ENCODE measurements around the gene OR4K15. TPM values are rescaled to one million over a fixed set of nuclear protein-coding genes. Genes with fewer than 3 reads are reported as not detected.
"Not testable (repeated sequence)": the region's sequence is repeated elsewhere in the genome, so short reads cannot be mapped to it uniquely, and the experiment has no call there.

Gene OR4K15
- total and polyA plus RNA-seq, 2 donors from 2014 or later = not detected

DNA sequence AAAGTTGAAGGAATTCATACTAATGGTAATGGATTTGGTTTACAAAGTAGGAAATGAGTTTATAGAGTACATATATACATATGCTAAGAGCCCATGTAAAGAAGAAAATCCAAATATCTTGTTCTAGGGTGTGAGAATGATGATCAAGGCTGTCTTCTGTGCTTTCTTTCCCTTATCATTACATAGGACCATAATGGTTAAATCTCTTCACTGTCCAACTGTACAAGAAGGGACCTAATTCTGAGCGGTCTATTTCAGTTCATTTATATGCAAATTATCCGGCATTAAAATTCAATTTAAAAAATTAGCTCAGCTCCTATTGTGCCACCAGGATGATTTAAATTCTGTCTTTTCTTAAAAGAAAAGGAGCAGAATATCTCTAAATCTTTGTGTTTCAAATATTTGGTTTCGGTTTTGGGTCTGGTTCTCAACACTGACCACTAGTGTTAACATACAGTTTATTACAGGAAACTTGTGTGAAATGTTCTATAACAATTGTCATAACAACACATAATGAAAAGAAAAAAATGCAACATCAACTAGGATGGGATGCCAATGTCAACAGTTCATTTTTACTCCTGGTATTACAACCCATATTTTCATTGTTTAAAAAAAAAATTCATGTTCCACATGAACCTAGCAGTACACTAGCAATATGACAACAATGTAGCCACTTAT lies 27.8 kb upstream of the OR4K15 start:
- Histone ChIP-seq H3K9me3 (ENCODE audit: control insufficient read depth in 2 of 3, insufficient read depth in 1 of 3, low read length in 3 of 3) (peaks cover 0 to 2% (median 0%) of the 10 kb centered on the region in 3 donors), H3K4me3 (ENCODE audit: low read length in 3 of 3) (no peak overlapping the region), H3K27me3 (ENCODE audit: control insufficient read depth, insufficient read depth, low read length) (no peaks in the 10 kb centered on the region), H3K27ac (ENCODE audit: low read depth in 2 of 2, low read length in 2 of 2) (no peak overlapping the region), H3K36me3 (ENCODE audit: control insufficient read depth in 2 of 3, insufficient read depth in 3 of 3, low read length in 3 of 3) (no peaks in the 10 kb centered on the region), H3K4me1 (ENCODE audit: control insufficient read depth in 2 of 3, insufficient read depth in 2 of 3, low read depth in 1 of 3, low read length in 3 of 3) (no peaks in the 10 kb centered on the region), H3K9ac (ENCODE audit: low read length in 3 of 3) (no peak overlapping the region)
- intact Hi-C loops (cut with DNase I) = no loop called here
- FAIRE-seq (peak; percentile 41), DNase-seq (no peak)
- TF ChIP-seq, protein P1, sequence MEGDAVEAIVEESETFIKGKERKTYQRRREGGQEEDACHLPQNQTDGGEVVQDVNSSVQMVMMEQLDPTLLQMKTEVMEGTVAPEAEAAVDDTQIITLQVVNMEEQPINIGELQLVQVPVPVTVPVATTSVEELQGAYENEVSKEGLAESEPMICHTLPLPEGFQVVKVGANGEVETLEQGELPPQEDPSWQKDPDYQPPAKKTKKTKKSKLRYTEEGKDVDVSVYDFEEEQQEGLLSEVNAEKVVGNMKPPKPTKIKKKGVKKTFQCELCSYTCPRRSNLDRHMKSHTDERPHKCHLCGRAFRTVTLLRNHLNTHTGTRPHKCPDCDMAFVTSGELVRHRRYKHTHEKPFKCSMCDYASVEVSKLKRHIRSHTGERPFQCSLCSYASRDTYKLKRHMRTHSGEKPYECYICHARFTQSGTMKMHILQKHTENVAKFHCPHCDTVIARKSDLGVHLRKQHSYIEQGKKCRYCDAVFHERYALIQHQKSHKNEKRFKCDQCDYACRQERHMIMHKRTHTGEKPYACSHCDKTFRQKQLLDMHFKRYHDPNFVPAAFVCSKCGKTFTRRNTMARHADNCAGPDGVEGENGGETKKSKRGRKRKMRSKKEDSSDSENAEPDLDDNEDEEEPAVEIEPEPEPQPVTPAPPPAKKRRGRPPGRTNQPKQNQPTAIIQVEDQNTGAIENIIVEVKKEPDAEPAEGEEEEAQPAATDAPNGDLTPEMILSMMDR (IDR thresholded peaks at IDR 0.05; ENCODE audit: borderline replicate concordance, extremely low read depth, insufficient read depth) = no peak

DNA sequence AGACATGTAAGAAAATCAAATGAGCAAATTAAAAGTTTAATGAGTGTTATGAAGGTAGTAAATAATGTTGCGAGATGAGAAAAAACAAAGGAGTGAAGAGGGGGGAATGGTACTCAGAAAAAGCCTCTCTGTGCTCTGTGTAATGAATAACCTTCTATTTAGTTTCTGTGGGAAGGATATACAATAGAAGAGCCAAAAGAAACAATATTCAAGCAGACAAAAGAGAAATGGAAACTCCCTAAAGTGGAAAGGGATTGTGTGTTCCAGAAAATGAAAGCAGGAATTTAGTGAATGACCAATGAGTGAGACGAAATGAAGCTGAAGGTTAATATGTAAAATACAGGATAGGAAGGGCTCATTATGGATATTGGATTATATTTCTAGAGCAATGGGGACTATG lies 26.2 kb upstream of the OR4K15 start:
- no peaks in the 10 kb centered on the region for H3K27me3 ChIP-seq (ENCODE audit: control insufficient read depth, insufficient read depth, low read length)
- H3K36me3 ChIP-seq (ENCODE audit: control insufficient read depth in 2 of 3, insufficient read depth in 3 of 3, low read length in 3 of 3) = no peaks in the 10 kb centered on the region
- no peak overlapping the region for H3K27ac ChIP-seq (ENCODE audit: low read depth in 2 of 2, low read length in 2 of 2)
- H3K9me3 ChIP-seq (ENCODE audit: control insufficient read depth in 2 of 3, insufficient read depth in 1 of 3, low read length in 3 of 3) = peaks cover 0 to 2% (median 0%) of the 10 kb centered on the region in 3 donors
- TF ChIP-seq, protein P1 (IDR thresholded peaks at IDR 0.05; ENCODE audit: borderline replicate concordance, extremely low read depth, insufficient read depth) = no peak
- H3K4me1 ChIP-seq (ENCODE audit: control insufficient read depth in 2 of 3, insufficient read depth in 2 of 3, low read depth in 1 of 3, low read length in 3 of 3) = no peaks in the 10 kb centered on the region
- DNase-seq (no peak), FAIRE-seq (no peak)
- intact Hi-C loops (cut with DNase I) = no loop called here
- H3K4me3 ChIP-seq (ENCODE audit: low read length in 3 of 3) = no peak overlapping the region
- no peak overlapping the region for H3K9ac ChIP-seq (ENCODE audit: low read length in 3 of 3)

DNA sequence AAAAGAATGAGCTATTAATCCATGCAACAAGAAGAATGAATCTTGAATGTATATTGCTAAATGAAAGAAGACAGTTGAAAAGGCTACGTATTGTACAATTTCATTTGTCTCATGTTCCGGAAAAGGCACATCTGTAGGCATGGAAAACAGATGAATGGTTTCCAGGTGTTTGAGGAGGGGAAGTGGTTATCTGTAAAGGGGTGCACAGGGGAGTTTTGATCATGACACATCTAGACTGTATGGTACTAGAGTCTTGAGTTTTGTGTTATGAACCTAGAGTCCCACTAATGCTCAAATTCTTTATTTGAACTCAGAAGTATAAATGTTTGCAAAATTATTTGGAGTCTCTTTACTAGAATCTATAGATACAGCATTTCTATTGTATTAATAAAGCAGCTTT lies 5.7 kb upstream of the OR4K15 start:
- FAIRE-seq; H3K27ac ChIP-seq (ENCODE audit: low read depth in 2 of 2, low read length in 2 of 2): not testable (repeated sequence)

DNA sequence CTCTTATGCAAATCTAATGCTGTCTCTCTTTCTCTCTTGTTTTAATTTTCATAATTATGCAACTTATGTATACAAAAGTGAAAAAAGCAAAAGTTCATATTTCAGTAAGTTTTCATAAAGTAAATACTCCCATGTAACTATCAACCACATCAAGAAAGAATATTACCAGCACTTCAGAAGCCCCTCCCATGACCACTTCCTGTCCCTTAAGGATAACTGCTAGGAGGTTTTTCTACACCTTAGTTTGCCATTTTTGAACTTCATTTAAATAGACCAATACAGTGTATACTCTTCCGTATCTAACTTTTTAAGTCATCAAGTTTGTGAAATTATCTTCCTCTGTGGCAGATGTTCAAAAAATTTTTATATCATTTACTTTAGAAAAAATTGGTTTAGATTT lies 547 bp upstream of the OR4K15 start:
- Histone ChIP-seq H3K4me1 (ENCODE audit: control insufficient read depth in 2 of 3, insufficient read depth in 2 of 3, low read depth in 1 of 3, low read length in 3 of 3) (no peaks in the 10 kb centered on the region), H3K27ac (ENCODE audit: low read depth in 2 of 2, low read length in 2 of 2) (no peak overlapping the region), H3K27me3 (ENCODE audit: control insufficient read depth, insufficient read depth, low read length) (no peaks in the 10 kb centered on the region), H3K36me3 (ENCODE audit: control insufficient read depth in 2 of 3, insufficient read depth in 3 of 3, low read length in 3 of 3) (no peaks in the 10 kb centered on the region), H3K9me3 (ENCODE audit: control insufficient read depth in 2 of 3, insufficient read depth in 1 of 3, low read length in 3 of 3) (no peaks in the 10 kb centered on the region), H3K4me3 (ENCODE audit: low read length in 3 of 3) (no peak overlapping the region), H3K9ac (ENCODE audit: low read length in 3 of 3) (no peak overlapping the region)
- TF ChIP-seq, protein P1 (IDR thresholded peaks at IDR 0.05; ENCODE audit: borderline replicate concordance, extremely low read depth, insufficient read depth) = no peak
- FAIRE-seq = no peak
- DNase-seq = no peak
- intact Hi-C loops (cut with DNase I) = no loop called here

More for the DNA sequence above, 5.7 kb upstream of the OR4K15 start:
- H3K4me3 ChIP-seq (ENCODE audit: low read length in 3 of 3); intact Hi-C loops (cut with DNase I); H3K4me1 ChIP-seq (ENCODE audit: control insufficient read depth in 2 of 3, insufficient read depth in 2 of 3, low read depth in 1 of 3, low read length in 3 of 3); H3K27me3 ChIP-seq (ENCODE audit: control insufficient read depth, insufficient read depth, low read length); H3K9me3 ChIP-seq (ENCODE audit: control insufficient read depth in 2 of 3, insufficient read depth in 1 of 3, low read length in 3 of 3); H3K36me3 ChIP-seq (ENCODE audit: control insufficient read depth in 2 of 3, insufficient read depth in 3 of 3, low read length in 3 of 3); H3K9ac ChIP-seq (ENCODE audit: low read length in 3 of 3); DNase-seq: not testable (repeated sequence)
